ENCODE measurements around the gene RAB3IL1.

RAB3IL1 gene

DNA sequence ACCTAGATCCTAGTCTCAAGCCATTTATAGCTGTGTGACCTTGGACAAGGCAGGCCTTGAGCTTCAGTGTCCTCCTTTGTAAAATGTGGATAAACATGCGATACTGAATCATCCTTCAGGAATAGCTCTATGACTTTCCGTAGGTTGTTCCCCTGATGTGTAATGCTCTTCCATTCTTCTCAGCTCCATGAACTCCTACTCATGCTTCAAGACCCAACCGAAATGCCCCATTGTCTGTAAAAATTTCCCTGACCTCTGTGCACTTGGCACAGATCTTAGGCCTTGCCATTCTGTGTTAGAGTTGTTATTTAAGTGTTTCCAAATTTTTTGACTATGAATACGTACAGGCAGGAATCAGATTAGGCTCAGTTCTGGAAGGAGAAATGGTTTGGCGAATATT lies 29.5 kb upstream of the RAB3IL1 start:
- no peak for DNase-seq (ENCODE audit: low spot score)
- in situ Hi-C loops (cut with MboI; ENCODE audit: low sequenced_read_pairs, unreplicated experiment) = no loop called here
- TF ChIP-seq, protein P1, sequence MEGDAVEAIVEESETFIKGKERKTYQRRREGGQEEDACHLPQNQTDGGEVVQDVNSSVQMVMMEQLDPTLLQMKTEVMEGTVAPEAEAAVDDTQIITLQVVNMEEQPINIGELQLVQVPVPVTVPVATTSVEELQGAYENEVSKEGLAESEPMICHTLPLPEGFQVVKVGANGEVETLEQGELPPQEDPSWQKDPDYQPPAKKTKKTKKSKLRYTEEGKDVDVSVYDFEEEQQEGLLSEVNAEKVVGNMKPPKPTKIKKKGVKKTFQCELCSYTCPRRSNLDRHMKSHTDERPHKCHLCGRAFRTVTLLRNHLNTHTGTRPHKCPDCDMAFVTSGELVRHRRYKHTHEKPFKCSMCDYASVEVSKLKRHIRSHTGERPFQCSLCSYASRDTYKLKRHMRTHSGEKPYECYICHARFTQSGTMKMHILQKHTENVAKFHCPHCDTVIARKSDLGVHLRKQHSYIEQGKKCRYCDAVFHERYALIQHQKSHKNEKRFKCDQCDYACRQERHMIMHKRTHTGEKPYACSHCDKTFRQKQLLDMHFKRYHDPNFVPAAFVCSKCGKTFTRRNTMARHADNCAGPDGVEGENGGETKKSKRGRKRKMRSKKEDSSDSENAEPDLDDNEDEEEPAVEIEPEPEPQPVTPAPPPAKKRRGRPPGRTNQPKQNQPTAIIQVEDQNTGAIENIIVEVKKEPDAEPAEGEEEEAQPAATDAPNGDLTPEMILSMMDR (IDR thresholded peaks at IDR 0.05; ENCODE audit: borderline replicate concordance, control extremely low read depth, extremely low read depth, insufficient read depth, missing control alignments) = no peak

DNA sequence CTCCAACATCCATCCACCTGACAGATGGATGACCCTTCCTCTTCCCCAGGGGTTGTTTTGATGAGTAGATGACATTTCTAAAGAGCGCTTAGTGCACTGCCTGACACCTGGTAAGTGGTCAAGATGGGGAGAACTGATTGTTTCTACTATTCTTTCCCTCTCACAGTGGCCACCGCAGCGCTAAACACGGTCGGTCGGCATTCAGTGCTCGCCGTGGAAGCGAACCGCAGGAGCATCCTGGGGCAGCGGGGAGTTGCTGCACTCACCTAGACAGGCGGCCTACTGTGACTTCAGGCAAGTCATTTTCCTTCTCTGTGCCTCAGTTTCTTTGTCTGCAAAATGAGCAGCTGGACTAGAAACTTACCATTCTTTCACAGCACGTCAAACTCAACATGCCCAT lies 27.8 kb upstream of the RAB3IL1 start:
- in situ Hi-C loops (cut with MboI; ENCODE audit: low sequenced_read_pairs, unreplicated experiment) = no loop called here
- TF ChIP-seq, protein P1 (IDR thresholded peaks at IDR 0.05; ENCODE audit: borderline replicate concordance, control extremely low read depth, extremely low read depth, insufficient read depth, missing control alignments) = no peak
- DNase-seq (ENCODE audit: low spot score) = no peak

DNA sequence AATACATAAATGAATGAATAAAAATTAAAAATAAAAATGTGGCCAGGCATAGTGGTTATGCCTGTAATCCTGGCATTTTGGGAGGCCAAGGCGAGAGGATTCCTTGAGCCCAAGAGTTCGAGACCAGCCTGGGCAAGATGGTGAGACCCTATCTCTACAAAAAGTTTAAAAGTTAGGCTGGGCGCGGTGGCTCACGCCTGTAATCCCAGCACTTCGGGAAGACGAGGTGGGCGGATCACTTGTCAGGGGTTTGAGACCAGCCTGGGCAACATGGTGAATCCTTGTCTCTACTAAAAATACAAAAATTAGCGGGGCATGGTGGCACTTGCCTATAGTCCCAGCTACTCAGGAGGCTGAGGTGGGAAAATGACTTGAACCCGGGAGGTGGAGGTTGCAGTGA lies 23.1 kb upstream of the RAB3IL1 start:
- TF ChIP-seq, protein P1 (IDR thresholded peaks at IDR 0.05; ENCODE audit: borderline replicate concordance, control extremely low read depth, extremely low read depth, insufficient read depth, missing control alignments) = no peak
- DNase-seq (ENCODE audit: low spot score) = no peak
- in situ Hi-C loops (cut with MboI; ENCODE audit: low sequenced_read_pairs, unreplicated experiment) = no loop called here

DNA sequence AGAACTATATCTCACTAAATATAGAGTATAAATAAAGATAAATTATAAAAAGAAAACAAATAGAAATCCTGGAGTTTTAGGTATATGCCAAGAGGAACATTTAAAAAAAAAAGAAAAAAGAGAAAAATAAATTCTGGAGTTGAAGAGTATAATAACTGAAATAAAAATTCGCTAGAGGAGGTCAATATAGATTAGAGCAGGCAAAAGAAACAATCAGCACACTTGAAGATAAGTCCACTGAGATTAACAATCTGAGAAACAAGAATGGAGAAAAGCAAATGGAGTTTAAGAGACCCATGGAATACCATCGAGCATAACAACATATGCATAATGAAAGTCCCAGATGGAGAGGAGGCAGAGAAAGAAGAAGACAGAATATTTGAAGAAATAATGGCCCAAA lies 18.5 kb upstream of the RAB3IL1 start:
- DNase-seq (ENCODE audit: low spot score) = no peak
- TF ChIP-seq, protein P1 (IDR thresholded peaks at IDR 0.05; ENCODE audit: borderline replicate concordance, control extremely low read depth, extremely low read depth, insufficient read depth, missing control alignments) = no peak
- in situ Hi-C loops (cut with MboI; ENCODE audit: low sequenced_read_pairs, unreplicated experiment) = no loop called here

DNA sequence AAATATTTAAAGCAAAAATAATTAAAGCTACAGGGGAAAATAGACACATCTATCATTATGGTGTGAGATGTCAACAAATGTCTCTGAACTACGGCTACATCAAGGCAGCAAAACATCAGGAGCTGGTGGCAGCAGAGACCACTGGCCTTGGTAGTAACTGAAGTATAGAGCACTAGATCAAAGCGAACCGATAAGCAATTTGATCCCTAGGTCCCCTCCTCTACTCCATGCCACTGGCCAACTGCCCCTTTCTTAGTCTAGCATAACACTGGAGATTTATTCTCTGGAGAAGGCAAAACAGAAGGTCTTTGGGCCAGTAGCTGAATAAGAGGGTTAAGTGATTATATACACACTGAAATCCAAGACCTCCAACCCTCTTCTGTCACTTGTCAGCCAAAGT lies 13.6 kb upstream of the RAB3IL1 start:
- TF ChIP-seq, protein P1 (IDR thresholded peaks at IDR 0.05; ENCODE audit: borderline replicate concordance, control extremely low read depth, extremely low read depth, insufficient read depth, missing control alignments) = no peak
- in situ Hi-C loops (cut with MboI; ENCODE audit: low sequenced_read_pairs, unreplicated experiment) = no loop called here
- no peak for DNase-seq (ENCODE audit: low spot score)

DNA sequence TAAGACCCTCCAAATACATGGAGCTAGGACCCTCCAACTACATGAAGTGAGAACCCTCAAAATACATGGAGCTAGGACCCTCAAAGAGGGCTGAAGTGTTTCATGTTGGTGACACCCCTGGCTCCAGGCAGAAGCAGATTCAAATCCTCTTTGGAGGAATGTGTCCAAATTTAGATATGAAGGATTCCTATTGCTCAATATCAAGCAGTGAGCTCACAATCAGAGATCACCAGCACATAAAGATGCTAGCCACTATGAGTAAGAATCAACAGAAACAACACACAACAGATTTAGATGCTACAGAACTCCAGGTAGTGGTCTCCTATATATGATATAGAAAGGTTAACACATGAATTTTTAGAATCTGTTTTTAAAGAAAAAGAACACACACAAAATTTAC lies 11.2 kb upstream of the RAB3IL1 start:
- in situ Hi-C loops (cut with MboI; ENCODE audit: low sequenced_read_pairs, unreplicated experiment) = no loop called here
- no peak for DNase-seq (ENCODE audit: low spot score)
- TF ChIP-seq, protein P1 (IDR thresholded peaks at IDR 0.05; ENCODE audit: borderline replicate concordance, control extremely low read depth, extremely low read depth, insufficient read depth, missing control alignments) = no peak

DNA sequence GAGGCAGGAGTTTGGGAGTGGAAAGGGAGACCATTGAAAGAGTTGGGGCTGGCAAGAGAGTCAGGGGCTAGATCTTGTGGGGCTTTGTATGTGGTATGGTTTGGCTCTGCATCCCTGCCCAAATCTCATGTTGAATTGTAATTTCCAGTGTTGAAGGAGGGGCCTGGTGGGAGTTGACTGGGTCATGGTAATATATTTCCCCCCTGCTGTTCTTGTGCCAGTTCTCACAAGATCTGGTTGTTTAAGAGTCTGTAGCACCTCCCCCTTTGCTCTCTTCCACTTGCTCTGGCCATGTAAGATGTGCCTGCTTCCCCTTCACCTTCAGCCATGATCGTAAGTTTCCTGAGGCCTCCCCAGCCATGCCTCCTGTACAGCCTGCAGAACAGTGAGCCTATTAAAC lies 10.1 kb upstream of the RAB3IL1 start:
- TF ChIP-seq, protein P1 (IDR thresholded peaks at IDR 0.05; ENCODE audit: borderline replicate concordance, control extremely low read depth, extremely low read depth, insufficient read depth, missing control alignments) = no peak
- no peak for DNase-seq (ENCODE audit: low spot score)
- in situ Hi-C loops (cut with MboI; ENCODE audit: low sequenced_read_pairs, unreplicated experiment) = no loop called here
